Measurements from ENCODE around the gene FKBP1C. TPM values are rescaled to one million over a fixed set of nuclear protein-coding genes. Genes with fewer than 3 reads are reported as not detected.

The FKBP1C gene
- total and polyA plus RNA-seq, 11 donors, result 0.28 to 4.7 (median 1.7) TPM; not detected in 4

GRCh38 chr6:63249875-63250482, 38.7 kb downstream of the FKBP1C start:
- intact Hi-C loops (cut with DNase I), result no loop called here
- no peak for DNase-seq
- 83 to 89% (median 87%) methylated on average over 3 of the region's 3 CpGs for WGBS, 4 donors
- no peak for ATAC-seq
- no peak overlapping the region for H3K4me3 ChIP-seq
- H3K4me1 ChIP-seq, result no peaks in the 10 kb centered on the region
- H3K9me3 ChIP-seq, result no peaks in the 10 kb centered on the region
- TF ChIP-seq CTCF (IDR thresholded peaks at IDR 0.05) (no peak), POLR2A (IDR thresholded peaks at IDR 0.05) (no peak)
- H3K27ac ChIP-seq, result no peak overlapping the region
- no peaks in the 10 kb centered on the region for H3K27me3 ChIP-seq
- H3K36me3 ChIP-seq, result no peaks in the 10 kb centered on the region

GRCh38 chr6:63259153-63259552, 47.9 kb downstream of the FKBP1C start:
- H3K9me3 ChIP-seq, result no peaks in the 10 kb centered on the region
- no peak for TF ChIP-seq CTCF (IDR thresholded peaks at IDR 0.05)
- no peak for TF ChIP-seq POLR2A (IDR thresholded peaks at IDR 0.05)
- no peak for DNase-seq

GRCh38 chr6:63261820-63262219, 50.6 kb downstream of the FKBP1C start:
- Histone ChIP-seq H3K27me3 (no peaks in the 10 kb centered on the region), H3K36me3 (no peaks in the 10 kb centered on the region), H3K4me3 (no peak overlapping the region), H3K9me3 (no peaks in the 10 kb centered on the region), H3K4me1 (no peaks in the 10 kb centered on the region), H3K27ac (no peak overlapping the region)
- 63 to 82% (median 69%) methylated on average over 3 of the region's 3 CpGs for WGBS, 4 donors
- intact Hi-C loops (cut with DNase I), result no loop called here
- DNase-seq (no peak), ATAC-seq (no peak)
- TF ChIP-seq POLR2A (IDR thresholded peaks at IDR 0.05) (no peak), CTCF (IDR thresholded peaks at IDR 0.05) (no peak)

More at GRCh38 chr6:63259153-63259552, 47.9 kb downstream of the FKBP1C start:
- Histone ChIP-seq H3K36me3 (no peaks in the 10 kb centered on the region), H3K4me3 (no peak overlapping the region), H3K27ac (no peak overlapping the region), H3K27me3 (no peaks in the 10 kb centered on the region), H3K4me1 (no peaks in the 10 kb centered on the region)
- ATAC-seq, result no peak
- intact Hi-C loops (cut with DNase I), result no loop called here

Other genes with a start within 250 kb of the FKBP1C start
- gene LGSN, start 108.5 kb downstream of the FKBP1C start, total RNA-seq, result not detected
- gene LGSN, start 108.5 kb downstream of the FKBP1C start, polyA plus RNA-seq, result not detected

All from heart left ventricle (tissue), 16 donors.